HG03439 (cell line): Measurements from ENCODE around the gene STING1.
"Not testable (repeated sequence)": the region's sequence is repeated elsewhere in the genome, so short reads cannot be mapped to it uniquely, and the experiment has no call there.

Source experiments
- ATAC-seq: cut with Tn5 transposase; IDR thresholded peaks from one replicate; pipeline ENCODE4 v1.9.1; 2021; ENCODE audit warnings: mild to moderate bottlenecking, moderate library complexity; ENCODE audit not compliant: unreplicated experiment

The STING1 gene

GRCh38 chr5:139482050-139482889 lies at the start of gene STING1:
STING1 (minus strand) TSS chr5:139482758; CDS start chr5:139481704, 1,054 bp downstream.
- ATAC-seq, result no peak

GRCh38 chr5:139531772-139532169 lies 49.2 kb upstream of the STING1 start:
- no peak for ATAC-seq

GRCh38 chr5:139530079-139530478 lies 47.5 kb upstream of the STING1 start:
- not testable (repeated sequence) for ATAC-seq

DNA sequence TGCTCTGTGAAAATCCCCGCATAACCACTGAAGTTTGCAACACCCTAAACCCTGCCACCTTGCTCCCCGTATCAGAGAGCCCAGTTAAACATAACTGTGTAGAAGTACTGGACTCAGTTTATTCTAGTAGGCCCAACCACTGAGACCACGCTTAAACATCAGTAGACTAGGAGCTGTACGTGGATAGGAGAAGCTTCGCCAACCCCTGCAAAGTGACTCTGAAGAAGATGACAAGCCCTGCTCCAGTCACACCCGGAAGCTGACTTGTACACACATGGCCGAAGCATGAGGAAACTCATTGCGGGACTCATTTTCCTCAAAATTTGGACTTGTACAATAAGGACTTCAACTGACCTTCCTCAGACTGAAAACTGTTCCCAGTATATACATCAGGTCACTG lies 46.1 kb upstream of the STING1 start:
- ATAC-seq, result not testable (repeated sequence)

- not testable (repeated sequence) for ATAC-seq
Observed at GRCh38 chr5:139527896-139528467, 45.4 kb upstream of the STING1 start.

DNA sequence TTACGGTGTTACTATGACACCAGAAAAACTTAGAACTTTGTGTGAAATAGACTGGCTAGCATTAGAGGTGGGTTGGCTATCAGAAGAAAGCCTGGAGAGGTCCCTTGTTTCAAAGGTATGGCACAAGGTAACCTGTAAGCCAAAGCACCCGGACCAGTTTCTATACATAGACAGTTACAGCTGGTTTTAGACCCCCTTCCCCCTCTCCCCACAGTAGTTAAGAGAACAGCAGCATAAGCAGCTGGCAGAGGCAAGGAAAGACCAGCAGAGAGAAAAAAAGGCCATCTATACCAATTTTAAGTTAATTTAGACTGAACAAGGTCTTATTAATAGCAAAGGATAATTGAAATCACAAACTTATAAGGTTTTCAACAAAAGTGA lies 44.5 kb upstream of the STING1 start:
- ATAC-seq, result not testable (repeated sequence)

- not testable (repeated sequence) for ATAC-seq
Observed at GRCh38 chr5:139526309-139527089, 43.9 kb upstream of the STING1 start.

- ATAC-seq, result not testable (repeated sequence)
Observed at GRCh38 chr5:139525586-139526308, 43.2 kb upstream of the STING1 start.

- no peak for ATAC-seq
Observed at GRCh38 chr5:139524940-139525585, 42.5 kb upstream of the STING1 start.

DNA sequence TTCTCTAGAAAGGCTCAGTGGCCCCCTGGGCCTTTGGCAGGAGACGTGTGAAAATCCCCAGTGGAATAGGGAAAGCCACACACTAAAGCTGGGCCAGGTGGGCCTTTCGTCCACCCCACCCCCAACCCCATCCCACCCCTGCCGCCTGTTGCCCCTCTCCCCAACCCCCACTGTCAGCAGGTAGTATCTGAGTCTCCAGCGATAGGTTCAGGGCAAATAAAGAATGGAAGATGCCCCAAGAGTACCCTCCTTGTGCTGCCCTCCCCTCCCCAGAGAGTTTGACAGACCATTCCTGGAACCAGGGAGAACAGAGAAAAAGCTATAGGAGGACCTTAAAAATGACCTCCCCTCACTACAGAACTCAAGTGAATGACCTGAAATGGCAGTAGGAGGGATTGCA lies 41.9 kb upstream of the STING1 start:
- ATAC-seq, result no peak

DNA sequence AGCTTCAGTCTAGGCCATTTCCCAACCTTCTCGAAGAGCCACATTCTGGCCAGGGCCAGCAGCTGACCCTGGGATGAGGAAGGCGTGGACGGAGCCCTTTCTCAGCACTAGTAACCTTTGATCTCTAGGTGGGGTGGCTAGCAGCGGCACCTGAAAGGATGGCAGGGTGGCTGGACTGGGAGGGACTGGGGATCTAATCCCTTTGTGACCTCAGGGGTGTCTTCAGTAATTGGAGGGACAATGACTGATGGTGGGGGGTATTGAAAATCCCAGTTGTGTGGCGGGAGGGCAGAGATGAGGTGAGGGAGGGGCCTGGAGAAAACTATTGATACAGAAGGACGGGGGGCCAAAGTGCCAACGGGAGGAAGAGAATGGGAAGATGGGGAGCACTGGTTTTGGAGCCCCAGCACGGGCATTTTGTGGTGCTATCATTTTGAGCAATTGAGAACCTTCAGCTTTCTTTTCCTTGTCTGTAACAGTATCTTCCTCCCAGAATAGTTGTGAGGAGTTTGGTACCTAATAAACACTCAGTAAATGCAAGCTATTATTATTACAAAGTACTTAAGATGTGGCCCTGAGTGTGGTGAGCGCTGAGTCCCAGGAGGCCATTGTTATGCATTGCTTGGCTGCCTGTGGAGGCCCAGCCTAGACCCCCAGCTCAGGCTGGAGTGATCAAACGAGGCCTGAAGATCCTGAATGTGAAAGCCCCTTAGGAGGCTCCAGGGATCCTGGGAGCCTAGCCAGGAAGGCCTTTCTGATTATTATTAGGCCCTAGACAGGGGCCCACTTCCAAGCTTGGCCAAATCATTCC lies 41.3 kb upstream of the STING1 start:
- ATAC-seq, result no peak

- peak; percentile 93 for ATAC-seq
Observed at GRCh38 chr5:139517683-139518564, 35.4 kb upstream of the STING1 start.

DNA sequence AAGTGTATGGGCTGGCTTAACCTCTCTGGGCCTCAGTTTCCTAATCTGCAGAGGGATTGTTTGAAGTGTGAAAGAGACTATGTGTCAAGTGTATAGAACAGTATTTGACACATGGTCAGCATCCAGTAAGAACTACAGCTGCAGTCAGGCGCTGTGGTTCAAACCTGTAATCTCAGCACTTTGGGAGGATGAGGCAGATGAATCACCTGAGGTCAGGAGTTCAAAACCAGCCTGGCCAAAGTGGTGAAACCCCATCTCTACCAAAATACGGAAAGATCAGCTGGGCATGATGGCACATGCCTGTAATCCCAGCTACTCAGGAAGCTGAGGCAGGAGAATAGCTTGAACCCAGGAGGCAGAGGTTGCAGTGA lies 31.9 kb upstream of the STING1 start:
- ATAC-seq, result no peak

GRCh38 chr5:139513852-139514485 lies 31.4 kb upstream of the STING1 start:
- ATAC-seq, result no peak

DNA sequence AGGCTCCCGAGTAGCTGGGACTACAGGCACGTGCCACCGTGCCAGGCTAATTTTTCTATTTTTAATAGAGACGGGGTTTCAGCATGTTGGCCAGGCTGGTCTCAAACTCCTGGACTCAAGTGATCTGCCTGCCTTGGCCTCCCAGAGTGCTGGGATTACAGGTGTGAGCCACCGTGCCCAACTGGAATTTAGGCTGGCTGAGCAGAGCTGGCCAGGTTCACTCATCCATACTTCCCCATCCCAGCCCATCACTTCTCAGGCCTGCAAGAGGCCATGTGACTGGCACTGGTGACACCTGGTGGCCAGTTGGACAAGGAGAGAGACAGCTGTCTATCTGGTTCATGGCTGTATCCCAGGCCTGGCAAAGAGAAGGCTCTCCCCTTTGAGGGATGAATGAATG lies 30.9 kb upstream of the STING1 start:
- not testable (repeated sequence) for ATAC-seq

DNA sequence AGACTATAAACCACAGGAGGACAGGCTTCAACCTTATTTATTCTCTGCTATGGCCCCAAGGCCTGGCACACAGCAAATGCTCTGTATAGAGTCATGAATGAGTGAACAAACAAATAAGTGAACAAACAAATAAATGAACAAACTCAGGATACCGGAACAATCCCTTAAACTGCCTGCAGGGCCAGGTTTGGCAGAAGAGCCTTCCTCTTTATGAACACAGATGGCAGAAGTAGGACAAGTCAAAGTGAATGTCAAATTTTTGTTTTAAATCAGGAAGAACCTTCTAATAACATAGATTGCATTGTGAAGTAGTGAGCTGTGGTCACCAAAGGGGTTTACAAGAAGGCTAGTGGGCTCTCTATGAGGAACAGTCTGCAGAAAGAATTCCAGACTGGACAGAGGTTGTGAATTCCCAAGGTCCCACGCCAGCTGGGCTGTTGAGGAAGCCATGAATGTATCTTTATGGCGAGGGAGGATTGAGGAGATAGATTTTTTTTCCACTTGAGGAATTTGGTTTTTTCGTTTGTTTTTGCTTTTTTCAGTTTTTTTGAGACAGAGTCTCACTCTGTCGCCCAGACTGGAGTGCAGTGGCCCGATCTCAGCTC lies 30.3 kb upstream of the STING1 start:
- ATAC-seq, result no peak

DNA sequence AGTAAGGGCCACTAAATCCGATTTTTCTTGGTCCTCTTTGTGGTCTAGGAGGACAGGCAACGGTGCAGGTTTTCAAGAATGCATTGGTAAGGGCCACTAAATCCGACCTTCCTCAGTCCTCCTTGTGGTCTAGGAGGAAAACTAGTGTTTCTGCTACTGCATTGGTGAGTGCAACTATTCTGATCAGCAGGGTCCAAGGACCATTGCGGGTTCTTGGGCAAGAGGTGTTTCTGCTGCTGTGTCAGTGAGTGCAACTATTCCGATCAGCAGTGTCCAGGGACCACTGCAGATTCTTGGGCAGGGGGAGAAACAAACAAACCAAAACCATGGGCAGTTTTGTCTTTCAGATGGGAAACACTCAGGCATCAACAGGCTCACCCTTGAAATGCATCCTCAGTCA lies 22.2 kb upstream of the STING1 start:
- not testable (repeated sequence) for ATAC-seq

DNA sequence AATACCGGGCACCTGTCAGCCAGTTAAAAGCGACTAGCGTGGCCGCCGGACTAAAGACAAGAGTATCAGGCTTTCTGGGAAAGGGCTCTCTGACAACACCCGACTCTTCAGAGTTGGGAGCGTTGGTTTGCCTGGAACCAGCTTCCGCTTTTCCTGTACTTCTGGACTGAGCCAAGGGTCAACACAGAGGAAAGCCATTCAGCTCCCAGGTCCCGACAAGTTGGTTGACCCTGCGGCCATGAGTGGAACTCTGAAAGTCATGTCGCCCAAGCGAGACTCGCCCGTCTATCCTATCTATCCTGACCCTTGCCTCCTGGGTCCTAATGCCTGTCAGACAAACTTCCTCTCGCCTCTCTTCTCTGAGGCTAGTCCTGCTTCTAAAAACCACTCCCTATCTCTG lies 21.3 kb upstream of the STING1 start:
- not testable (repeated sequence) for ATAC-seq
